ACC112 (cell line): ENCODE results near the gene MAP2K5.
"Not testable (repeated sequence)": the region's sequence is repeated elsewhere in the genome, so short reads cannot be mapped to it uniquely, and the experiment has no call there.

ENCODE experiments used
- H2AFZ ChIP-seq: fragments of 200-600 bp; sonication (generic); one replicate; pipeline ENCODE4 v1.6.0; 2017; ENCODE audit warnings: antibody characterized with exemption, low read length; ENCODE audit not compliant: unreplicated experiment
- H3K27ac ChIP-seq: fragments of 200-600 bp; sonication (generic); 2 replicates; pipeline ENCODE4 v1.5.1; 2014; ENCODE audit warnings: low read depth, mild to moderate bottlenecking, antibody characterized with exemption, low read length, moderate library complexity
- H3K27me3 ChIP-seq: fragments of 200-600 bp; sonication (generic); 2 replicates; pipeline ENCODE4 v1.6.1; 2014; ENCODE audit warnings: mild to moderate bottlenecking, antibody characterized with exemption, low read length, moderate library complexity, mixed read lengths; ENCODE audit not compliant: insufficient read depth
- H3K36me3 ChIP-seq: fragments of 200-600 bp; sonication (generic); 2 replicates; pipeline ENCODE4 v1.6.1; 2016; ENCODE audit warnings: mild to moderate bottlenecking, antibody characterized with exemption, low read length, moderate library complexity, mixed read lengths; ENCODE audit not compliant: insufficient read depth
- H3K4me1 ChIP-seq: fragments of 200-600 bp; sonication (generic); one replicate; pipeline ENCODE4 v1.6.1; 2016; ENCODE audit warnings: low read length, mixed read lengths; ENCODE audit not compliant: insufficient read depth, unreplicated experiment, control insufficient read depth
- H3K4me3 ChIP-seq: fragments of 200-600 bp; sonication (generic); 2 replicates; pipeline ENCODE4 v1.5.1; 2014; ENCODE audit warnings: mild to moderate bottlenecking, low read depth, low read length
- H3K79me2 ChIP-seq: fragments of 200-600 bp; sonication (generic); one replicate; pipeline ENCODE4 v1.6.0; 2016; ENCODE audit warnings: low read length; ENCODE audit not compliant: control insufficient read depth, unreplicated experiment, insufficient read depth

MAP2K5 gene

GRCh38 chr15:67613708-67614107 lies 71.2 kb downstream of the MAP2K5 start:
- Histone ChIP-seq H2AFZ (no peak overlapping the region), H3K4me3 (no peak overlapping the region)

DNA sequence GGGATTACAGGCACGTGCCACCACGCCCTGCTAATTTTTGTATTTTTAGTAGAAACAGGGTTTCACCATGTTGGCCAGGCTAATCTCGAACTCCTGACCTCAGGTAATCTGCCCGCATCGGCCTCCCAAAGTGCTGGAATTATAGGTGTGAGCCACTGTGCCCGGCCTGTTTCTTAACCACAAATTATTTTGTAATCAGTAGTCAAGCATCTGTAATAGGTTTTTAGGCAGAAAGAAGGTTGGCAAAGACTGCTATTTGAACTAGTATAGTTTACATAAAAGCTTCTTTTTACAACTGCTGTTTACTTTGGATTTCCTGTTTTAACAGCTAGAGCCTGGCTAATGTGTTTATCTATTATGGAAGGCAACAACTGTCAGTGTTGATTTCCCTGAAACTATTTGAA lies 72.6 kb downstream of the MAP2K5 start:
- H3K79me2 ChIP-seq, H3K27me3 ChIP-seq, H3K36me3 ChIP-seq, H3K27ac ChIP-seq, H2AFZ ChIP-seq, H3K4me1 ChIP-seq, H3K4me3 ChIP-seq: not testable (repeated sequence)

More at GRCh38 chr15:67613708-67614107, 71.2 kb downstream of the MAP2K5 start:
- no peaks in the 10 kb centered on the region for H3K79me2 ChIP-seq
- H3K4me1 ChIP-seq = no peaks in the 10 kb centered on the region
- H3K36me3 ChIP-seq = no peaks in the 10 kb centered on the region
- H3K27me3 ChIP-seq = no peaks in the 10 kb centered on the region
- no peak overlapping the region for H3K27ac ChIP-seq

GRCh38 chr15:67618297-67618696 lies 75.8 kb downstream of the MAP2K5 start:
- no peak overlapping the region for H2AFZ ChIP-seq
- no peaks in the 10 kb centered on the region for H3K4me1 ChIP-seq
- no peak overlapping the region for H3K4me3 ChIP-seq
- no peaks in the 10 kb centered on the region for H3K36me3 ChIP-seq
- H3K79me2 ChIP-seq = no peaks in the 10 kb centered on the region
- no peak overlapping the region for H3K27ac ChIP-seq
- H3K27me3 ChIP-seq = no peaks in the 10 kb centered on the region

DNA sequence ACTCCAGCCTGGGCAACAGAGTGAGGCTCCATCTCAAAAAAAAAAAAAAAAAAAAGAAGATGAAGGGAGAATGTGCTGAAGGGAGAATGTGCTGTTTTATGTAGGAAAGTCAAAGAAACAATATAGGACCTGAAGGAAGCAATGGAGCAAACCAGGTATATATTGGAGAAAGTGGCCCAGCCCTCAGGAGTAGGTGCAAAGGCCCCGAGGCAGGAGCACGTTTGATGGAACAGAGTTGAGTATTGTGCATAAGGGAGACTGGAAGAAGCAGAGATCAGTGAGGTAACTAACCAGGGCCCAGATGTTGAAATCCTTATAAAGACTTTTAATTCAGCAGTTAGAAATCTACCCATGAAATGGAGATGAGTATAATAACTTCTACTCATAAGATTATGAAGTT lies 79.6 kb downstream of the MAP2K5 start:
- H3K27ac ChIP-seq = no peak overlapping the region
- H3K36me3 ChIP-seq = no peaks in the 10 kb centered on the region
- no peaks in the 10 kb centered on the region for H3K4me1 ChIP-seq
- no peaks in the 10 kb centered on the region for H3K79me2 ChIP-seq
- no peaks in the 10 kb centered on the region for H3K27me3 ChIP-seq
- H2AFZ ChIP-seq = no peak overlapping the region
- no peak overlapping the region for H3K4me3 ChIP-seq

DNA sequence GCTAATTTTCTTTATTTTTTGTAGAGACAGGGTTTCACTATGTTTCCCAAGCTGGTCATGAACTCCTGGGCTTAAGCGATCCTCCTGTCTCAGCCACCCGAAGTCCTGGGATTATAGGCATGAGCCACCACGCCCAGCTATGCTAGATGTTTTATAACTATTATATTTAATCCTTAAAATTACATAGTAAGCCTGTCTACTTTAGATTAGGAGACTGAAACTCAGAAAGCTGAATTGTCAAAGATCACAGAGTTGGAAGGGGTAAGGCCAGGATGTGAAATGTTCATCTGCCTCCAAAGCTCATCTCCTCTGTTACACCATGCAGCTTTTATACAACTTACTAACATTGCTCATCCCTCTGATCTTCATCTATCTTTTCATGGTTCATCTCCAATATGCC lies 89.8 kb downstream of the MAP2K5 start:
- Histone ChIP-seq H3K27ac (no peak overlapping the region), H3K4me1 (no peaks in the 10 kb centered on the region), H3K27me3 (no peaks in the 10 kb centered on the region), H3K36me3 (0 out of 2 replicates have a peak, but pooled peaks cover 3% of the 10 kb centered on the region), H3K4me3 (no peak overlapping the region), H2AFZ (no peak overlapping the region), H3K79me2 (no peaks in the 10 kb centered on the region)

DNA sequence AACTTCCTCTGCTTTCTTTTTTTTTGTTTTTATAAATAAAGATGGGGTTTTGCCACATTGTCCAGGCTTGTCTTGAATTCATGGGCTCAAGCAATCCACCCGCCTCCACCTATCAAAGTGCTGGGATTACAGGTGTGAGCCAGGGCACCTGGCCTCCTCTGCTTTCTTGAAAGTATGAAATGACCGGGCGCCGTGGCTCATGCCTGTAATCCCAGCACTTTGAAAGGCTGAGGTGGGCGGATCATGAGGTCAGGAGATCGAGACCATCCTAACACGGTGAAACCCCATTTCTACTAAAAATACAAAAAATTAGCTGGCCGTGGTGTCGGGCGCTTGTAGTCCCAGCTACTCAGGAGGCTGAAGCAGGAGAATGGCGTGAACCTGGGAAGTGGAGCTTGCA lies 93.4 kb downstream of the MAP2K5 start:
- H3K4me1 ChIP-seq, H3K27ac ChIP-seq, H3K79me2 ChIP-seq, H3K36me3 ChIP-seq, H2AFZ ChIP-seq, H3K4me3 ChIP-seq, H3K27me3 ChIP-seq: not testable (repeated sequence)

DNA sequence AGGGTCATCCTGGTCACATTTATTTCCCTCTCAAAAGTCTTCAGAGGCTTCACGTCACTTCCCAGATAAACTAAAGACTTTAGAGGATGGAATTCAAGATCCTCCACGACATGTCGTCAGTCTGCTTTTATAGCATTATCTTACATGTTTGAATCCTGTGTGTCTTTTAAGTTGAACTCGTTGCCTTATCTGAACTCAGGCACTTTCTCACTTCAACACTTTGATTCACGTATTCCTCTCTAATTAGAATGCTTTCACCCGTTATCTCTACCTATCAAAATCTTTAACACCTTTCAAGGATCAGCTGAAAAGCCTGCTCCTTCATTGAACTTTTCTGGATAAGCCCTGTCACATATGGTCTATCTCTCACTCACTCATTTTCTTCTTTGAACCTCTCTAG lies 97.1 kb downstream of the MAP2K5 start:
- H3K4me3 ChIP-seq = no peak overlapping the region

GRCh38 chr15:67641453-67641852 lies 99.0 kb downstream of the MAP2K5 start:
- no peaks in the 10 kb centered on the region for H3K4me1 ChIP-seq
- no peaks in the 10 kb centered on the region for H3K79me2 ChIP-seq
- H3K4me3 ChIP-seq = no peak overlapping the region
- H2AFZ ChIP-seq = no peak overlapping the region
- H3K27me3 ChIP-seq = no peaks in the 10 kb centered on the region
- no peaks in the 10 kb centered on the region for H3K36me3 ChIP-seq
- H3K27ac ChIP-seq = no peak overlapping the region

More for the DNA sequence above, 97.1 kb downstream of the MAP2K5 start:
- Histone ChIP-seq H3K79me2 (no peaks in the 10 kb centered on the region), H3K27ac (no peak overlapping the region), H2AFZ (no peak overlapping the region), H3K36me3 (no peaks in the 10 kb centered on the region), H3K4me1 (no peaks in the 10 kb centered on the region), H3K27me3 (no peaks in the 10 kb centered on the region)

DNA sequence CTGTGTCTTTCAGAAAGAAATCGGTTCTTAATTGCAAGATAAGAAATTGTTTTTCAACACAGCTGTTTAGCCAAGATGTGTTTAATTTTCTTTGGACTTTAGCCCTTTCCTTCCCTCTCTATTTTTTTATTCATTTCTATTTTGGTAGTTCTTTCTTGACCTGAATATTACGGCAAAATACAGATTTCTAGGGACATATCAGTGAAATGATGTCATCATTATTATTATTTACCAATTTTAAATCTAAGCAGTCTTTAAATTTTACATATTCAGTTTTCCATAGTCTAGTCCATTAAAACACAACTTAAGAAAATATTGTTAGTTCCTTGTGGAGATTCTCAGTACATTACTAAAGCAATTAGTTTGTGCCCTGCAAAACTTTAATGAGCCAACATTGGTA lies 104.3 kb downstream of the MAP2K5 start:
- Histone ChIP-seq H3K4me1 (no peaks in the 10 kb centered on the region), H3K27ac (no peak overlapping the region), H3K36me3 (no peaks in the 10 kb centered on the region; the same call in 1 of the 2 replicates), H2AFZ (no peak overlapping the region), H3K4me3 (no peak overlapping the region), H3K27me3 (no peaks in the 10 kb centered on the region), H3K79me2 (no peaks in the 10 kb centered on the region)

- Histone ChIP-seq H3K27me3 (no peaks in the 10 kb centered on the region), H3K36me3 (peaks cover 9% of the 10 kb centered on the region; the same call in 1 of the 2 replicates), H3K79me2 (no peaks in the 10 kb centered on the region), H3K27ac (no peak overlapping the region), H3K4me3 (no peak overlapping the region), H3K4me1 (no peaks in the 10 kb centered on the region), H2AFZ (no peak overlapping the region)
Observed at GRCh38 chr15:67652586-67652985, 110.1 kb downstream of the MAP2K5 start.

- Histone ChIP-seq H3K27ac (no peak overlapping the region), H3K4me1 (peaks cover 11% of the 10 kb centered on the region), H2AFZ (no peak overlapping the region), H3K36me3 (peaks cover 6% of the 10 kb centered on the region; the same call in 1 of the 2 replicates), H3K79me2 (no peaks in the 10 kb centered on the region), H3K4me3 (no peak overlapping the region), H3K27me3 (no peaks in the 10 kb centered on the region)
Observed at GRCh38 chr15:67660446-67660845, 117.9 kb downstream of the MAP2K5 start.
